Activated naive CD8-positive, alpha-beta T cell treated with anti-CD3 and anti-CD28 coated beads for 36 hours (primary cell): ENCODE data around the gene TMEM145. TPM values are rescaled to one million over a fixed set of nuclear protein-coding genes. Genes with fewer than 3 reads are reported as not detected.
"Not testable (repeated sequence)": the region's sequence is repeated elsewhere in the genome, so short reads cannot be mapped to it uniquely, and the experiment has no call there.

ENCODE experiments used
- DNase-seq: peaks from one replicate; pipeline ENCODE4 v3.0.0; 2021
- H3K27ac Mint-ChIP-seq: one replicate; pipeline ENCODE4 v1.8.0; 2022; ENCODE audit warnings: mild to moderate bottlenecking, moderate library complexity, mixed read lengths
- H3K27me3 Mint-ChIP-seq: one replicate; pipeline ENCODE4 v1.8.0; 2022; ENCODE audit warnings: mild to moderate bottlenecking, mixed read lengths
- H3K36me3 Mint-ChIP-seq: one replicate; pipeline ENCODE4 v1.8.0; 2021; ENCODE audit warnings: mild to moderate bottlenecking, mixed read lengths
- H3K4me1 Mint-ChIP-seq: one replicate; pipeline ENCODE4 v1.8.0; 2021; ENCODE audit warnings: mixed read lengths
- H3K4me3 Mint-ChIP-seq: one replicate; pipeline ENCODE4 v1.8.0; 2022; ENCODE audit warnings: mild to moderate bottlenecking, moderate library complexity, mixed read lengths
- H3K9me3 Mint-ChIP-seq: one replicate; pipeline ENCODE4 v1.8.0; 2022; ENCODE audit warnings: mixed read lengths
- total RNA-seq, 2 experiments: library from RNA; stranded (reverse); gene quantifications; one replicate each; pipeline ENCODE4 v1.2.3, GENCODE V29; 2021

TMEM145 gene
- total RNA-seq, 2 experiments from 2014 or later: 1.1 to 3.2 TPM

GRCh38 chr19:42328106-42328505, 15.0 kb downstream of the TMEM145 start:
- DNase-seq: no peak
- Mint-ChIP-seq H3K27ac (no peak overlapping the region), H3K4me3 (no peak overlapping the region), H3K27me3 (peaks cover 13% of the 10 kb centered on the region), H3K36me3 (no peaks in the 10 kb centered on the region), H3K4me1 (peaks cover 16% of the 10 kb centered on the region), H3K9me3 (no peaks in the 10 kb centered on the region)

- DNase-seq: no peak
- Mint-ChIP-seq H3K9me3 (no peaks in the 10 kb centered on the region), H3K36me3 (no peaks in the 10 kb centered on the region), H3K4me1 (peaks cover 16% of the 10 kb centered on the region), H3K27me3 (peaks cover 7% of the 10 kb centered on the region), H3K27ac (no peak overlapping the region), H3K4me3 (no peak overlapping the region)
Measured at GRCh38 chr19:42328854-42329253, 15.7 kb downstream of the TMEM145 start.

GRCh38 chr19:42330241-42330711, 17.2 kb downstream of the TMEM145 start:
- no peak for DNase-seq
- no peak overlapping the region for H3K27ac Mint-ChIP-seq
- H3K4me1 Mint-ChIP-seq: peaks cover 11% of the 10 kb centered on the region
- no peaks in the 10 kb centered on the region for H3K9me3 Mint-ChIP-seq
- H3K27me3 Mint-ChIP-seq: peaks cover under 1% of the 10 kb centered on the region
- no peak overlapping the region for H3K4me3 Mint-ChIP-seq
- no peaks in the 10 kb centered on the region for H3K36me3 Mint-ChIP-seq

GRCh38 chr19:42331333-42331732, 18.2 kb downstream of the TMEM145 start:
- not testable (repeated sequence) for DNase-seq, H3K4me1 Mint-ChIP-seq, H3K27me3 Mint-ChIP-seq, H3K36me3 Mint-ChIP-seq, H3K9me3 Mint-ChIP-seq, H3K4me3 Mint-ChIP-seq, H3K27ac Mint-ChIP-seq

- no peaks in the 10 kb centered on the region for H3K27me3 Mint-ChIP-seq
- no peak overlapping the region for H3K4me3 Mint-ChIP-seq
- peaks cover 3% of the 10 kb centered on the region for H3K4me1 Mint-ChIP-seq
- no peak for DNase-seq
- H3K27ac Mint-ChIP-seq: no peak overlapping the region
- H3K36me3 Mint-ChIP-seq: no peaks in the 10 kb centered on the region
- no peaks in the 10 kb centered on the region for H3K9me3 Mint-ChIP-seq
Measured at GRCh38 chr19:42332059-42332458, 18.9 kb downstream of the TMEM145 start.

GRCh38 chr19:42333018-42333417, 19.9 kb downstream of the TMEM145 start:
- Mint-ChIP-seq H3K36me3 (no peaks in the 10 kb centered on the region), H3K4me3 (no peak overlapping the region), H3K27ac (no peak overlapping the region), H3K27me3 (no peaks in the 10 kb centered on the region), H3K4me1 (peaks cover 2% of the 10 kb centered on the region), H3K9me3 (no peaks in the 10 kb centered on the region)
- no peak for DNase-seq

GRCh38 chr19:42333975-42334696, 21.0 kb downstream of the TMEM145 start:
- Mint-ChIP-seq H3K4me1 (peaks cover under 1% of the 10 kb centered on the region), H3K4me3 (no peak overlapping the region), H3K9me3 (no peaks in the 10 kb centered on the region), H3K27me3 (no peaks in the 10 kb centered on the region), H3K36me3 (no peaks in the 10 kb centered on the region), H3K27ac (no peak overlapping the region)
- no peak for DNase-seq

GRCh38 chr19:42334697-42335373, 21.7 kb downstream of the TMEM145 start:
- H3K4me3 Mint-ChIP-seq: no peak overlapping the region
- no peak for DNase-seq
- H3K27ac Mint-ChIP-seq: no peak overlapping the region
- no peaks in the 10 kb centered on the region for H3K27me3 Mint-ChIP-seq
- H3K4me1 Mint-ChIP-seq: no peaks in the 10 kb centered on the region
- no peaks in the 10 kb centered on the region for H3K36me3 Mint-ChIP-seq
- no peaks in the 10 kb centered on the region for H3K9me3 Mint-ChIP-seq

GRCh38 chr19:42335374-42335936, 22.3 kb downstream of the TMEM145 start:
- Mint-ChIP-seq H3K4me1 (no peaks in the 10 kb centered on the region), H3K9me3 (no peaks in the 10 kb centered on the region), H3K27ac (no peak overlapping the region), H3K36me3 (no peaks in the 10 kb centered on the region), H3K4me3 (no peak overlapping the region), H3K27me3 (no peaks in the 10 kb centered on the region)
- DNase-seq: no peak

- Mint-ChIP-seq H3K27ac (no peak overlapping the region), H3K4me3 (no peak overlapping the region), H3K9me3 (no peaks in the 10 kb centered on the region), H3K27me3 (no peaks in the 10 kb centered on the region), H3K4me1 (no peaks in the 10 kb centered on the region), H3K36me3 (no peaks in the 10 kb centered on the region)
- DNase-seq: no peak
Measured at GRCh38 chr19:42335971-42336370, 22.9 kb downstream of the TMEM145 start.

GRCh38 chr19:42339126-42339860, 26.2 kb downstream of the TMEM145 start:
- not testable (repeated sequence) for H3K9me3 Mint-ChIP-seq, H3K27ac Mint-ChIP-seq, H3K36me3 Mint-ChIP-seq, H3K4me3 Mint-ChIP-seq, DNase-seq, H3K4me1 Mint-ChIP-seq, H3K27me3 Mint-ChIP-seq

GRCh38 chr19:42339922-42340321, 26.8 kb downstream of the TMEM145 start:
- not testable (repeated sequence) for H3K4me3 Mint-ChIP-seq

GRCh38 chr19:42343344-42344110, 30.4 kb downstream of the TMEM145 start:
- Mint-ChIP-seq H3K4me3 (no peak overlapping the region), H3K9me3 (no peaks in the 10 kb centered on the region), H3K27ac (no peak overlapping the region), H3K4me1 (no peaks in the 10 kb centered on the region), H3K27me3 (no peaks in the 10 kb centered on the region), H3K36me3 (no peaks in the 10 kb centered on the region)
- no peak for DNase-seq

More at GRCh38 chr19:42339922-42340321, 26.8 kb downstream of the TMEM145 start:
- DNase-seq, H3K36me3 Mint-ChIP-seq, H3K27me3 Mint-ChIP-seq, H3K9me3 Mint-ChIP-seq, H3K4me1 Mint-ChIP-seq, H3K27ac Mint-ChIP-seq: not testable (repeated sequence)

- DNase-seq: no peak
- no peak overlapping the region for H3K4me3 Mint-ChIP-seq
- no peaks in the 10 kb centered on the region for H3K9me3 Mint-ChIP-seq
- H3K4me1 Mint-ChIP-seq: no peaks in the 10 kb centered on the region
- H3K27me3 Mint-ChIP-seq: no peaks in the 10 kb centered on the region
- no peak overlapping the region for H3K27ac Mint-ChIP-seq
- no peaks in the 10 kb centered on the region for H3K36me3 Mint-ChIP-seq
Measured at GRCh38 chr19:42344336-42344893, 31.3 kb downstream of the TMEM145 start.
